HepG2 (cell line): ENCODE results near the gene C3orf52. TPM values are rescaled to one million over a fixed set of nuclear protein-coding genes. Genes with fewer than 3 reads are reported as not detected.

Experiments used
- ATAC-seq: fragments of 200-7000 bp; cut with Tn5 transposase; 3 replicates; pipeline ENCODE4 v1.9.1; 2020; ENCODE audit warnings: mild to moderate bottlenecking, moderate library complexity
- BruUV-seq: library from RNA; stranded (reverse); fragments of 400-500 nt; replicated peaks from 2 replicates; lab custom pipeline; 2021; lab: Mats Ljungman, UMichigan
- CTCF ChIA-PET: fragments of 300-600 bp; formaldehyde crosslinking; extraction: SDS; loops from one replicate; lab custom pipeline; 2021; ENCODE audit warnings: low total read pairs, inconsistent platforms, low intra/inter-chr PET ratio; lab: Yijun Ruan, JAX
- POLR2A ChIA-PET: fragments of 350-600 bp; sonication (Branson Sonifier 250); formaldehyde crosslinking; loops from one replicate; lab custom pipeline; 2020; ENCODE audit warnings: antibody characterized with exemption, inconsistent platforms; lab: Yijun Ruan, JAX
- DNase-seq: peaks from one replicate; pipeline ENCODE4 v3.0.0-alpha.2; 2015; ENCODE audit warnings: low spot score
- FAIRE-seq: peaks from 3 replicates; lab custom pipeline; 2011; peaks lifted over from hg19 to GRCh38; lab: Jason Lieb, UNC
- H2AFZ ChIP-seq: one replicate; pipeline ENCODE4 v1.6.1; 2011; ENCODE audit warnings: low read length, inconsistent platforms
- H3K27ac ChIP-seq: fragments of 300-600 bp; 3 replicates; pipeline ENCODE4 v1.8.0; 2011; ENCODE audit warnings: mixed run types, mild to moderate bottlenecking, mixed read lengths, low read length, inconsistent platforms; ENCODE audit not compliant: insufficient read depth; ENCODE audit errors: extremely low read length
- H3K27me3 ChIP-seq, 2 experiments: fragments of 200-600 bp in 1 of 2; 2 replicates in 1 of 2; 3 replicates in 1 of 2; pipeline versions ENCODE4 v1.6.0 to v1.8.0; 2011; ENCODE audit warnings: low read length in 2 of 2, mild to moderate bottlenecking in 2 of 2, moderate library complexity in 2 of 2, inconsistent platforms in 1 of 2; ENCODE audit not compliant: insufficient read depth in 2 of 2, control insufficient read depth in 1 of 2
- H3K36me3 ChIP-seq, 2 experiments: fragments of 200-600 bp in 1 of 2; replicated peaks in 1 of 2; 2 replicates in 1 of 2; 3 replicates in 1 of 2; pipeline versions ENCODE4 v1.5.1 to v1.8.0; 2011; ENCODE audit warnings: low read length in 2 of 2, inconsistent platforms in 1 of 2; ENCODE audit not compliant: insufficient read depth in 2 of 2, control insufficient read depth in 1 of 2
- H3K4me1 ChIP-seq: 2 replicates; pipeline ENCODE4 v1.5.1; 2012; ENCODE audit warnings: low read length, inconsistent platforms; ENCODE audit not compliant: insufficient read depth
- H3K4me2 ChIP-seq: 2 replicates; pipeline ENCODE4 v1.6.0; 2011; ENCODE audit warnings: low read depth, low read length, inconsistent platforms
- H3K4me3 ChIP-seq, 3 experiments: fragments of 200-600 bp in 1 of 3; sonication (generic), shearing (Covaris generic) in 1 of 3; replicated peaks in 1 of 3; 2 replicates each; pipeline ENCODE4 v1.5.1; 2011 to 2016; ENCODE audit warnings: low read length in 3 of 3, inconsistent platforms in 2 of 3, low read depth in 2 of 3, mild to moderate bottlenecking in 2 of 3, control low read depth in 1 of 3, mixed read lengths in 1 of 3; ENCODE audit not compliant: insufficient read depth in 1 of 3
- H3K79me2 ChIP-seq: one replicate; pipeline ENCODE4 v1.6.1; 2011; ENCODE audit warnings: low read length, inconsistent platforms; ENCODE audit not compliant: insufficient read depth
- H3K9ac ChIP-seq: 2 replicates; pipeline ENCODE4 v1.6.0; 2011; ENCODE audit warnings: mild to moderate bottlenecking, low read depth, low read length, inconsistent platforms; ENCODE audit not compliant: insufficient read depth
- H3K9me3 ChIP-seq: 2 replicates; pipeline ENCODE4 v1.5.1; 2012; ENCODE audit warnings: mild to moderate bottlenecking, low read length
- H4K20me1 ChIP-seq: 2 replicates; pipeline ENCODE4 v1.6.0; 2011; ENCODE audit warnings: inconsistent platforms, mild to moderate bottlenecking, low read length, moderate library complexity; ENCODE audit not compliant: insufficient read depth
- CBX1 ChIP-seq: IDR thresholded peaks from one replicate; pipeline ENCODE4 v1.6.1; 2016; ENCODE audit warnings: antibody characterized with exemption, low read depth
- CREM ChIP-seq, 2 experiments: sonication (generic) in 1 of 2; formaldehyde crosslinking in 1 of 2; IDR thresholded peaks; 2 replicates each; pipeline versions ENCODE4 v1.4.0 to v1.6.1; 2016 to 2020; ENCODE audit warnings: antibody characterized with exemption in 1 of 2, mild to moderate bottlenecking in 1 of 2, missing genetic modification reagents in 1 of 2
- FOXJ3 ChIP-seq: sonication (generic); formaldehyde crosslinking; IDR thresholded peaks from 2 replicates; pipeline ENCODE4 v1.4.0; 2020; ENCODE audit warnings: missing genetic modification reagents, mild to moderate bottlenecking, borderline replicate concordance
- GABPB1 ChIP-seq: IDR thresholded peaks from 2 replicates; pipeline ENCODE4 v1.6.1; 2016; ENCODE audit warnings: mild to moderate bottlenecking, missing genetic modification reagents, moderate library complexity, missing compliant biosample characterization
- GFI1 ChIP-seq: sonication (generic); formaldehyde crosslinking; IDR thresholded peaks from 2 replicates; pipeline ENCODE4 v1.5.0; 2020; ENCODE audit warnings: missing genetic modification reagents, mild to moderate bottlenecking, borderline replicate concordance
- HNRNPK ChIP-seq: fragments of 200-400 bp; formaldehyde crosslinking; IDR thresholded peaks from 2 replicates; pipeline ENCODE4 v1.6.1; 2018; ENCODE audit warnings: low read length, low read depth, moderate library complexity, mild to moderate bottlenecking; ENCODE audit not compliant: poor library complexity, severe bottlenecking
- NCOA5 ChIP-seq: sonication (generic); formaldehyde crosslinking; IDR thresholded peaks from 2 replicates; pipeline ENCODE4 v1.4.0; 2020; ENCODE audit warnings: missing genetic modification reagents
- NFAT5 ChIP-seq: sonication (generic); formaldehyde crosslinking; IDR thresholded peaks from 2 replicates; pipeline ENCODE4 v1.4.0; 2020; ENCODE audit warnings: missing genetic modification reagents
- NFYC ChIP-seq: IDR thresholded peaks from 2 replicates; pipeline ENCODE4 v1.6.1; 2016; ENCODE audit warnings: missing genetic modification reagents, missing compliant biosample characterization
- NR0B2 ChIP-seq: sonication (generic); formaldehyde crosslinking; IDR thresholded peaks from 2 replicates; pipeline ENCODE4 v1.4.0; 2020; ENCODE audit warnings: mild to moderate bottlenecking, missing genetic modification reagents
- SKI ChIP-seq: fragments of 450-650 bp; IDR thresholded peaks from one replicate; pipeline ENCODE4 v1.6.1; 2018; ENCODE audit warnings: mild to moderate bottlenecking; ENCODE audit not compliant: partially characterized antibody
- TBX2 ChIP-seq: sonication (generic); formaldehyde crosslinking; IDR thresholded peaks from 2 replicates; pipeline ENCODE4 v1.5.0; 2020; ENCODE audit warnings: missing genetic modification reagents, mild to moderate bottlenecking, borderline replicate concordance
- THAP8 ChIP-seq: sonication (generic); formaldehyde crosslinking; IDR thresholded peaks from 2 replicates; pipeline ENCODE4 v1.5.1; 2020; ENCODE audit warnings: missing genetic modification reagents, mild to moderate bottlenecking, borderline replicate concordance
- ZBTB3 ChIP-seq: sonication (generic); formaldehyde crosslinking; IDR thresholded peaks from 2 replicates; pipeline ENCODE4 v1.4.0; 2020; ENCODE audit warnings: low read depth, mild to moderate bottlenecking, moderate library complexity, missing genetic modification reagents, borderline replicate concordance
- ZFAT ChIP-seq: sonication (generic); formaldehyde crosslinking; conservative IDR thresholded peaks from 2 replicates; pipeline ENCODE4 v1.8.1; 2023; ENCODE audit warnings: missing genetic modification reagents, inconsistent platforms
- ZNF121 ChIP-seq: sonication (generic); formaldehyde crosslinking; IDR thresholded peaks from 2 replicates; pipeline ENCODE4 v1.5.0; 2020; ENCODE audit warnings: mild to moderate bottlenecking, missing genetic modification reagents
- ZNF816 ChIP-seq: sonication (generic); formaldehyde crosslinking; IDR thresholded peaks from 2 replicates; pipeline ENCODE4 v1.8.0; 2022; ENCODE audit warnings: missing genetic modification reagents, mild to moderate bottlenecking, borderline replicate concordance
- ZNF839 ChIP-seq: sonication (generic); formaldehyde crosslinking; IDR thresholded peaks from 2 replicates; pipeline ENCODE4 v1.4.0; 2020; ENCODE audit warnings: missing genetic modification reagents, mild to moderate bottlenecking, borderline replicate concordance
- WGBS: methylation state at CpG from one replicate; pipeline ENCODE4 v1.1.6; 2017; ENCODE audit warnings: low lambda C conversion rate; 5-methylcytosine and 5-hydroxymethylcytosine counted together
- in situ Hi-C: cut with HindIII; loops from 2 replicates; pipeline ENCODE4 v1.10.0; 2017; ENCODE audit warnings: low pct_unique_long_range_greater_than_20kb; ENCODE audit not compliant: extremely low pct_ligation_motif_present
- intact Hi-C: fragments of 100-400 bp; cut with micrococcal nuclease; formaldehyde crosslinking; loops from one replicate; pipeline ENCODE4 v1.10.0; 2022; ENCODE audit not compliant: unreplicated experiment
- polyA plus RNA-seq, 8 experiments: library from polyadenylated mRNA; depleted of rRNA in 3 of 8; stranded (reverse) in 7 of 8; unstranded in 1 of 8; fragments of >200 nt; fragmentation: Illumina TruSeq in 4 of 8; extraction: Trizol in 4 of 8; gene quantifications; 2 replicates each; pipeline versions ENCODE4 v1.2.1 to v1.2.3, GENCODE V29; 2011 to 2016; ENCODE audit warnings: low read depth in 4 of 8, missing spikeins in 1 of 8, mixed read lengths in 1 of 8; ENCODE audit not compliant: insufficient read depth in 1 of 8
- total RNA-seq, 5 experiments: library from RNA; depleted of rRNA; stranded (reverse); fragments of >200 nt; fragmentation: Illumina TruSeq; extraction: Trizol; gene quantifications; 2 replicates each; pipeline ENCODE4 v1.2.3, GENCODE V29; 2016; ENCODE audit warnings: low read depth in 1 of 5

The C3orf52 gene
- total and polyA plus RNA-seq, 2 of the 13 experiments (the other 11 are each of a cell fraction or from before 2014, with no cell fraction given), result 0.79 to 1.2 TPM

- Histone ChIP-seq H3K4me2 (no peak overlapping the region), H3K9me3 (peaks cover 10% of the 10 kb centered on the region), H3K9ac (no peak overlapping the region), H3K36me3 (no peaks in the 10 kb centered on the region), H3K4me1 (no peaks in the 10 kb centered on the region), H3K4me3 (no peak overlapping the region), H3K27ac (no peak overlapping the region), H3K79me2 (no peaks in the 10 kb centered on the region), H3K27me3 (no peaks in the 10 kb centered on the region), H4K20me1 (no peaks in the 10 kb centered on the region), H2AFZ (no peak overlapping the region)
- ATAC-seq (no peak), DNase-seq (no peak), FAIRE-seq (no peak)
- CTCF ChIA-PET, result no interaction called here
- in situ Hi-C loops, result no loop called here
- WGBS, result 0% methylated on average over 1 of the region's 1 CpG
- POLR2A ChIA-PET, result no interaction called here
- TF ChIP-seq TBX2 (CRISPR knock-in tag) (no peak), CREM (IDR thresholded peaks at IDR 0.05) (no peak), CREM (CRISPR knock-in tag; IDR thresholded peaks at IDR 0.05) (no peak), CBX1 (no peak), ZFAT (CRISPR knock-in tag) (no peak), ZNF121 (CRISPR knock-in tag) (no peak), NFYC (no peak), NFAT5 (CRISPR knock-in tag) (no peak), GABPB1 (CRISPR knock-in tag) (no peak), ZNF839 (no peak), NCOA5 (CRISPR knock-in tag) (no peak), HNRNPK (no peak), ZBTB3 (CRISPR knock-in tag) (no peak), ZNF816 (CRISPR knock-in tag) (no peak), SKI (no peak), NR0B2 (CRISPR knock-in tag) (no peak), GFI1 (CRISPR knock-in tag) (no peak), FOXJ3 (CRISPR knock-in tag) (no peak), THAP8 (CRISPR knock-in tag) (no peak)
- intact Hi-C loops, result no loop called here
- no TSS peak for BruUV-seq
These were observed 57.1 kb downstream of the C3orf52 start for GRCh38 chr3:112143251-112143650.
